Common myeloid progenitor, CD34-positive (primary cell): ENCODE results near the gene NEO1.

Experiments
- CTCF ChIA-PET: fragments of 350-600 bp; sonication (Branson Sonifier 250); formaldehyde crosslinking; loops from one replicate; lab custom pipeline; 2021; ENCODE audit warnings: antibody characterized with exemption; lab: Charles Lee
- POLR2A ChIA-PET: fragments of 350-600 bp; sonication (Branson Sonifier 250); formaldehyde crosslinking; loops from one replicate; lab custom pipeline; 2021; ENCODE audit warnings: antibody characterized with exemption; lab: Charles Lee
- DNase-seq, 3 donors: peaks; one replicate each; pipeline versions ENCODE4 v3.0.0 to v3.0.0-alpha.2; 2013
- H3K27ac ChIP-seq, 2 experiments: 1 replicate in 1 of 2; 2 replicates in 1 of 2; pipeline ENCODE4 v1.7.0; 2013; ENCODE audit warnings: inconsistent platforms in 2 of 2, low read length in 2 of 2, mild to moderate bottlenecking in 2 of 2, low read depth in 1 of 2, moderate library complexity in 1 of 2; ENCODE audit not compliant: severe bottlenecking in 2 of 2, insufficient read depth in 1 of 2, poor library complexity in 1 of 2
- H3K27me3 ChIP-seq, 5 experiments: replicated peaks in 2 of 5; 1 replicate in 3 of 5; 2 replicates in 2 of 5; pipeline versions ENCODE4 v1.6.1 to v1.7.0; 2013; ENCODE audit warnings: low read length in 4 of 5, mild to moderate bottlenecking in 2 of 5, moderate library complexity in 2 of 5, inconsistent platforms in 1 of 5; ENCODE audit not compliant: insufficient read depth in 5 of 5, control insufficient read depth in 4 of 5
- H3K36me3 ChIP-seq, 4 experiments: 1 replicate in 2 of 4; 2 replicates in 2 of 4; pipeline versions ENCODE4 v1.6.1 to v1.7.0; 2013; ENCODE audit warnings: low read length in 3 of 4, control low read depth in 1 of 4, mild to moderate bottlenecking in 1 of 4; ENCODE audit not compliant: control insufficient read depth in 4 of 4, insufficient read depth in 4 of 4
- H3K4me1 ChIP-seq, 4 experiments: 1 replicate in 3 of 4; 2 replicates in 1 of 4; pipeline versions ENCODE4 v1.6.1 to v1.7.1; 2013; ENCODE audit warnings: low read length in 3 of 4, mild to moderate bottlenecking in 3 of 4, control low read depth in 1 of 4, inconsistent platforms in 1 of 4, moderate library complexity in 1 of 4; ENCODE audit not compliant: control insufficient read depth in 4 of 4, insufficient read depth in 4 of 4; ENCODE audit errors: control extremely low read depth in 1 of 4
- H3K4me3 ChIP-seq, 7 experiments: 1 replicate in 4 of 7; 2 replicates in 3 of 7; pipeline versions ENCODE4 v1.5.1 to v1.7.0; 2013; ENCODE audit warnings: mild to moderate bottlenecking in 7 of 7, low read length in 6 of 7, moderate library complexity in 6 of 7, inconsistent platforms in 2 of 7, low read depth in 2 of 7, control low read depth in 1 of 7; ENCODE audit not compliant: insufficient read depth in 4 of 7, control insufficient read depth in 1 of 7; ENCODE audit errors: extremely low read depth in 1 of 7
- H3K9me3 ChIP-seq, 5 experiments: 1 replicate in 4 of 5; 2 replicates in 1 of 5; pipeline versions ENCODE4 v1.6.1 to v1.7.1; 2013; ENCODE audit warnings: low read length in 4 of 5, mild to moderate bottlenecking in 2 of 5, inconsistent platforms in 1 of 5, low read depth in 1 of 5, moderate library complexity in 1 of 5; ENCODE audit not compliant: control insufficient read depth in 4 of 5, insufficient read depth in 2 of 5; ENCODE audit errors: control extremely low read depth in 1 of 5
- WGBS: methylation state at CpG from one replicate; pipeline ENCODE4 v1.1.5; 2013; ENCODE audit not compliant: insufficient coverage; 5-methylcytosine and 5-hydroxymethylcytosine counted together

NEO1 gene

DNA sequence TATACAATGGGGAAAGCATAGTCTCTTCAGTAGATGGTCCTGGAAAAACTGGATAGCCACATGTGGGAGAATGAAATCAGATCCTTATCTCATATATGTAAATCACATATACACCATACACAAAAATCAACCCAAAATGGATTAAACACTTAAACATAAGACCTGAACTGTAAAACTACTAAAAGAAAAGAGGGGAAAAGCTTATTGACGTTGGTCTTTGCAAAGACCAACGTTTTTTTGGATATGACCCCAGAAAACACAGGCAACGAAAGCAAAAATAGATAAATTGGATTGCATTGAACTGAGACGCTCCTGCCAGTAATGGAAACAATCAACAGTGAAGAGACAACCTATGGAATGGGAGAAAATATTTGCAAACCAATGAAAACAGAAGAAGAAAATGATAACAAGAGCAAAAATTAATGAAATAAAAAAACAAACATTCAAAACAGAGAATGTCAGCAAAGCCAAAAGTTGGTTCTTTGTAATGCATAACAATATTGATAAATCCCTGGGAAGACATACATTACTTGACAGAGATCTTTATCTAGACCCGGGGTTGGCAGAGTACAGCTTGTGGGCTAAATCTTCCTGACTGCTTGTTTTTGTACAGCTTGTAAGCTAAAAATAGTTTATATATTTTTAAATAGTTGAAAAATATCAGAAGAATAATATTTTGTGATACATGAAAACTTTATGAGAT lies 86.9 kb downstream of the NEO1 start:
- Histone ChIP-seq H3K4me1 (no peaks in the 10 kb centered on the region), H3K9me3 (no peaks in the 10 kb centered on the region), H3K27ac (no peak overlapping the region), H3K27me3 (peaks cover 0 to 18% (median 8%) of the 10 kb centered on the region in 5 experiments), H3K36me3 (no peaks in the 10 kb centered on the region), H3K4me3 (no peak overlapping the region)
- POLR2A ChIA-PET, result no interaction called here
- no peak for DNase-seq
- CTCF ChIA-PET, result no interaction called here
- WGBS, result 83% methylated on average over 2 of the region's 5 CpGs

DNA sequence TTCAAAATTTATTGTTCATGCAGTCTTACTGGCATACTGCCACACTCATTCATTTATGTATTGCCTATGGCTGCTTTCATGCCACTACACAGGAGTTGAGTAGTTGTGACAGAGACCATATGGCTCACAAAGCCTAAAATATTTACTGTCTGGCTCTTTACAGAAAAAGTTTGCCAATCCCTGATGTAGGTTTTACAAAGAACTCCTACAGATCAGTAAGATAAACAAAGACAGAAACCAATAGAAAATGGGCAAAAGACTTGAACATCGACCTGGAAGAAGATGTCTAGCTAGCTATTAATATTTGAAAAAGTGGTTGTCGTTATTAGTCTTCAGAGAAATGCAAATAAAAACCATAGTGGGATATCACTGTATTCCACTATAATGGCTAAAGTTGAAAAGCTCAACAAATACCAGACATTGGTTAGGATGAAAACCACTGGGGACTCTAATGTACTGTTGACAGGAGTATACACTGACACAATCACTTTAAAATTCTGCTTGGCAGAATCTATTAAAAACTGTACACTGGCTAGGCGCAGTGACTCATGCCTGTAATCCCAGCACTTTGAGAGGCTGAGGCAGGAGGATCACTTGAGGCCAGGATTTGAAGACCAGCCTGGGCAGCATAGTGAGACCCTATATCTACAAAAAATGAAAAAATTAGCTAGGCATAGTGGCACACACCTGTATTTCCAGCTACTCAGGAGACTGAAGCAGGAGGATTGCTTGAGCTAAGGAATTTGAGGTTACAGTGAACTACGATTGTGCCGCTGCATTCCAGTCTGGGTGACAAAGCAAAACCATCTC lies 87.7 kb downstream of the NEO1 start:
- Histone ChIP-seq H3K4me3 (no peak overlapping the region), H3K27ac (no peak overlapping the region), H3K36me3 (no peaks in the 10 kb centered on the region), H3K4me1 (no peaks in the 10 kb centered on the region), H3K27me3 (peaks cover 0 to 21% (median 8%) of the 10 kb centered on the region in 5 experiments), H3K9me3 (no peaks in the 10 kb centered on the region)
- no peak for DNase-seq
- CTCF ChIA-PET, result no interaction called here
- WGBS, result 100% methylated on average over 1 of the region's 5 CpGs
- POLR2A ChIA-PET, result no interaction called here

GRCh38 chr15:73141216-73141900 lies 89.1 kb downstream of the NEO1 start:
- Histone ChIP-seq H3K4me1 (no peaks in the 10 kb centered on the region), H3K27me3 (peaks cover 0 to 25% (median 3%) of the 10 kb centered on the region in 5 experiments), H3K4me3 (no peak overlapping the region), H3K27ac (no peak overlapping the region), H3K9me3 (no peaks in the 10 kb centered on the region), H3K36me3 (no peaks in the 10 kb centered on the region)
- CTCF ChIA-PET, result no interaction called here
- 83% methylated on average over 1 of the region's 3 CpGs for WGBS
- POLR2A ChIA-PET, result no interaction called here
- no peak for DNase-seq

DNA sequence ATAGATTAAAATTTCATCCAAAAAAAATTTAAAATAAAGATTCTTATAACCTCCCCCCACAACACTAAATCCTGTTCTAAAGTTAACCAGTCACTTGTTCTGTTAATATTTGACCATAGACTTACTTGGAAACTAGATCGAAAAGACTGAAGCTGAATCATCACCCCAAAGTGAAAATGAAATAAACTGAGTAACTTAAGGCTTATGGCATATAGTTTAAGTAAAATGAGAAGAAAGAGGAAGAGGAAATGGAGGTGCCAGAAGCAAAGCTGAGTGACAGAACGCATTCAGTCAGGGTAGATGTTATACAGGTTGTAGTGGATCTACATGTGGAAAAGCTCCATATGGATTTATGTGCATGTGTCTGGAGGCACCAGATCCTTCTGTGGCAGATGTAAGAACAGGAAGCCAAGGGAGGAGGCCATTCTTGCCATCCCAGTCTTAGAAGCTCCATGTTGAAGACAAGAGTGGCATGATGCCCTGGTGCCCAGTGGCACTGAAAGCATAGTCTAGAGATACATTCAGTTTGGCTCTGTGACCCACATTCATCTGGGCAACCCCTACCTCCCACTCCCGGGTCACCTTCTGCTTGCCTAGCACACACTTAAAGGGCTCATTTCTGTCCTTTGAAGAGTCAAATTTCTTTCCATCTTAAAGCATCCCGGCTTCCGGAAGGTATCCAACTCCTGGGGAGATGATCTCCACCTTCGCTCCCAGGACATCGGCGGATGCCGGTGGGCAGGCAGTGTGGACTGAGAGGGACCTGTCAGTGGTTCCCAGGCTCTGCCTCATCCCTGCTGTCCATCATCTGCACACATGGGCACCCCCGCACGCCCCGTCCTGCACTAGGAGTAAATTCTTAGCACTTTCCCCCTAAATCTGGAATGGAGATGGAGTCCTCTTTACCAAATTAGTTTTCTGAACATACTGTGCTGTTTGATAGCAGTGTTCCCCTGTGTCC lies 90.8 kb downstream of the NEO1 start:
- H3K4me1 ChIP-seq, result no peaks in the 10 kb centered on the region
- CTCF ChIA-PET, result no interaction called here
- H3K4me3 ChIP-seq, result no peak overlapping the region
- POLR2A ChIA-PET, result no interaction called here
- no peaks in the 10 kb centered on the region for H3K36me3 ChIP-seq
- H3K9me3 ChIP-seq, result no peaks in the 10 kb centered on the region
- DNase-seq, result peak in 2 of 3 donors; percentile 11 to 16
- WGBS, result 89% methylated on average over 8 of the region's 12 CpGs
- H3K27ac ChIP-seq, result no peak overlapping the region
- peaks cover 2 to 27% (median 5%) of the 10 kb centered on the region in 5 experiments for H3K27me3 ChIP-seq

DNA sequence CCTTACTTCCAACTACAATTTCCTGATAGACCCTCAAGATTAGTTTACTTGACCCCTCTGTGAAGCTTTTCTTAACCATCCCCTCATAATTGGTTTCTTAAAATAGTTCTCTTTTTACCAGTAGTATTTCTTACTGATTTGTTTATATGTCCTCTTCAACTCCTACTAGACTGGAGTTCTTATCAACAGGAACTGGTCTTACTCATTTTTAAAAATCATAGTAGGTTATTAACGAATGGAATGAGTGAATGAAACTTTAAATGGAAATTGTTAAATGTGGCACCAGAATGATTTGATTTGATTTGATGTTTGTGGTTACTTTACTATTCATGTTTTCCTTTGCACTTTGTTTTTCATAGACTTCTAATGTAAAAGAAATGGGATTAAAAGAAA lies 91.5 kb downstream of the NEO1 start:
- no peak overlapping the region for H3K4me3 ChIP-seq
- no peak for DNase-seq
- H3K27me3 ChIP-seq, result peaks cover 2 to 27% (median 5%) of the 10 kb centered on the region in 5 experiments
- CTCF ChIA-PET, result no interaction called here
- no peaks in the 10 kb centered on the region for H3K36me3 ChIP-seq
- no peaks in the 10 kb centered on the region for H3K9me3 ChIP-seq
- POLR2A ChIA-PET, result no interaction called here
- H3K27ac ChIP-seq, result no peak overlapping the region
- 40% methylated on average over 1 of the region's 1 CpG for WGBS
- no peaks in the 10 kb centered on the region for H3K4me1 ChIP-seq

DNA sequence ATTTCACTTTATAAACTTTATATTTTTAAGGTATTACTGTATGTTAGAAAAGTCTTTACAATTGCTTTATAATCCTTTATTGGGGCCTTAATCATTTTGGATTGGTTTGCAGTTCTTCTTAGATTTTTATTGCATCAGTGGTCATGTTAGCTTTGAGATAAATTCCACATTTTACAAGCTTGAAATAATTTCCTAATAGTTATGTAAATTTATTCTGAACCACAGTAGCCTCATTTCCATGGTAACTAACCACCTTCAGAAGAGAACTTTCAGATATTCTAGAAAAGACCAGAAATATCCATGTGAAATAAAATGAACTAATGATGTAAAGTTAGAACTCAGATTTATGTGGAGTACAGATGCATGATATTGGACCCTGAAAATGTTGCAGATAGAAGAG lies 94.2 kb downstream of the NEO1 start:
- H3K4me1 ChIP-seq, result no peaks in the 10 kb centered on the region
- no peaks in the 10 kb centered on the region for H3K36me3 ChIP-seq
- CTCF ChIA-PET, result no interaction called here
- POLR2A ChIA-PET, result no interaction called here
- H3K27ac ChIP-seq, result no peak overlapping the region
- H3K9me3 ChIP-seq, result no peaks in the 10 kb centered on the region
- no peak overlapping the region for H3K4me3 ChIP-seq
- DNase-seq, result no peak
- peaks cover 0 to 15% (median 5%) of the 10 kb centered on the region in 5 experiments for H3K27me3 ChIP-seq
